NCI-H82 treated with DMSO at 0.1 percent for 48 hours (cell line): ENCODE measurements around the gene LMCD1.

Experiments used
- DNase-seq: peaks from one replicate; lab custom pipeline; 2025; ENCODE audit not compliant: unreplicated experiment; lab: John Stamatoyannopoulos, UW

LMCD1 gene

GRCh38 chr3:8608791-8609467, 107.3 kb downstream of the LMCD1 start:
- no peak for DNase-seq

- DNase-seq: no peak
Observed at GRCh38 chr3:8610951-8611350, 109.3 kb downstream of the LMCD1 start.

DNA sequence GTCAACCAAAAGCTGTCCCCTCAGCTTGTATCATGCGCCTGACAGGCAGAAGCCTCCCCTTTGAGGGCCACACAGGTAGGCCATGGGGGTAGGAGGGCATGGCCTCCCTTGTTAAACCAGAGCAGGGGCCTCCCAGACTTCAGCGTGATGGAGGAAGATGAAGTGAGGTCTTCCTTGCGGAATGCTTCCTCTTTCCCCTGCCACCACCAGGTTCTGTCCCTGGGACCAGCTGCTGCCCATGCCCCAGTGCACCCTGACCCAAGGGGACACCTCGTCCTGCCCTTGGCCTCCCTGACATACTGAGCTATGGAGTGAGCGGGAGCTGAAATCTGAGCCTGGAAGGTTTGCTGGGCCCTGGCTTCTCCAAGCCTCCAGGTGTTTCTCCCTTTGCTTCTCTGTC, 116.3 kb downstream of the LMCD1 start:
- DNase-seq: no peak

- no peak for DNase-seq
Observed at GRCh38 chr3:8618950-8619349, 117.3 kb downstream of the LMCD1 start.

- DNase-seq: no peak
Observed at GRCh38 chr3:8619548-8619947, 117.9 kb downstream of the LMCD1 start.

- no peak for DNase-seq
Observed at GRCh38 chr3:8621141-8621540, 119.5 kb downstream of the LMCD1 start.

- no peak for DNase-seq
Observed at GRCh38 chr3:8621872-8622271, 120.2 kb downstream of the LMCD1 start.

DNA sequence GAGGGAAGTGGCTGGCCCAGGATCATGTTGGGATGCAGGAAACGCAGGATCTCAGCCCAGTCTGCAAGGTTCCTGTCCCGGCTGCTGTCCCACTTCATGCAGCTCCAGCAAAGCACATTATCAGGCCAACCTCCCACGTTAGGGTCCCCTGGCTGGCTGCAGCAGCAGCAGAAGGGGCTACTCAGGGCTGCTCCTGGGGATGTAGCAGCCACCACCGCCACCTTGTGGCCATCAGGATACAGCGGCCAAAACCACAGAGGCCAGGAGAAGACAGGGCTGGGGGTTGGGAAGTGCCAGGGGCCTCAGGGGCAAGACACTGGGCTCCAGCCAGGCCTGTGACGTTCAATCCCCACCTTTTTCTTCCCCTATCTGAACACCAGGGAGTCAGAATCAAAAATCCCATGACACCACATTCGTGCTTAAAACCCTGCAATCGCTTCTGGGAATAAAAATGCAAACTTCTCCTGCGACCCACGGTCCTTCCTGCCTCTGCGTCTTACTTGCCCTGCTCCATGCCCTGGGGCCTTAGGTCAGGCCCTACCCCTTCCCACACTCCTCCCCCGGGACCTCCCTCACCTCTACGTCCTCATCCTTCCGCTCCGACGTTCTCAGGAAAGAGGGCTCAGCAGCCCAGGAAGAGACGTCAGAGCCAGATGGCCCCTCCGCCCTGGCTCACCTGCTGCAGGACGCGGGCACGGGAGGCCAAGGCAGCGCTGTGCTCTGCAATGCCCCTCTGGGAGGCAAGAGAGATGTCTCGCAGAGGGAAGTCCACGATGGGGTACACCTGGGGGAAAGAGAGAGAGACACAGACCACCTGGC, 121.5 kb downstream of the LMCD1 start:
- DNase-seq: peak; percentile 37

DNA sequence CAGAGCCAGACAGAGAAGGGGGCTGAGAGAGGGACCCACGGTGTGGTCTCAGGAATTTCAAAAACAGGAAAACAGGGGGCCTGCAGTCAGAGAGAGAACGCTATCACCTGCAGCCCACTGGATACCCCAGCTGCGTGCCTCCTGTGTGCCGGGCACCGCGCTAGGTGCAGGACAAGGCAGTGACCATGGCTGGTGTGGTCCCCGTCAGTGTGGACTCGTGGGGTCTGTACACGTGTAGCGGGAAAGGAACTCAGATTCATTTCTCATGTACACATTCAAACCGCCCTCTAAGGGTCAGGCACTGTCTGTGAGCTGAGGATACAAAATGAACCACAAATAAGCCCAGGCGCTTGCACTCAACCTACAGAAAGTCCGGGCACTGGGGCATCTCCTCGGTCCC, 122.1 kb downstream of the LMCD1 start:
- DNase-seq: no peak
